Measurements from ENCODE around the gene VPS51.

DNA sequence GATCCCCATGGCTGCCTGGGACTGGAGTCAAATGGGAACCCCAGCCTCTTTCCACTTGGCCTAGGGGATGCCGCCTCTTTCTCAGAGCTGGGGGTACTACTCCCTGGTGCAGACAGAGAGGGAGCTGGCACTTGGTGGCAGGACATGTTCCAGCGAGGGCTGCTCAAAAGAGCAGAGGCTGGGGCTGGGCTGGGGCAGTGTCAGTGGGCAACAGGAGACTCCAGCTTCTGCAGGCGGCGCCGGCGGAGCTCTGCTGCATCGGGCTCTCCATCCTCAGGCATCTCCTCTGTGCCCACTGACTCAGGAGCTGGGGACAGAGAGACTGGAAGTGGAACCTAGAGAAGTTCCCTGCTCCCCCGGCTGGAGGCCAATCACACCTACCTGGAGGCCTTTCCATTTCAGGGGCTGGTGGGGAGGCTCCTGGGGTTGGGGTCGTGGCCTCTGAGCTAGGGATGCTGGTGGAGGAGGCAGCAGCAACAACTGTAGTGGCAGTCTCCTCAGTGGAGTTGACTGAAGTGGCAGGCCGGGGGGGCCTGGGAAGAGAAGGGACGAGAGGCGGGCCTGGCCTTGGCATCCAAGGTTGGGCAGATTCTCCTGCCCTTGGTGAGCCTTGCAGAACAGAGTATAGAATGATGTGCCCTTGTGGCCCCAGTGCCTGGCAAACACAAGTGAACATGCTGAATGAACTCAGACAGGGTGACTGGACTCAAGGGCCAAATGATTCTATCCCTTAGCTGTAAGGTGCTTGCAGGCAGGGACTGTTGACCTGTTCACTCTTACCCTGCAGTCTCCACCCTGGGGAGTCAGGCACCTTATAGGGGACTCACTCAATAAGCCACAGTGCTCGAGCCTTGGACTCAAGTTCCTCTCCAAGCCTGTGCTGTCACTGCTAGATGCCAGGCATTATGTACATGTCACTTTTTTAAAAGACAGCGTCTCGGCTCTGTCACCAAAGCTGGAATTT is 32.5 kb downstream of the VPS51 start:
- no peak for TF ChIP-seq SIN3A (IDR thresholded peaks at IDR 0.05; ENCODE audit: low read depth, low read length)
- TF ChIP-seq, protein P1, sequence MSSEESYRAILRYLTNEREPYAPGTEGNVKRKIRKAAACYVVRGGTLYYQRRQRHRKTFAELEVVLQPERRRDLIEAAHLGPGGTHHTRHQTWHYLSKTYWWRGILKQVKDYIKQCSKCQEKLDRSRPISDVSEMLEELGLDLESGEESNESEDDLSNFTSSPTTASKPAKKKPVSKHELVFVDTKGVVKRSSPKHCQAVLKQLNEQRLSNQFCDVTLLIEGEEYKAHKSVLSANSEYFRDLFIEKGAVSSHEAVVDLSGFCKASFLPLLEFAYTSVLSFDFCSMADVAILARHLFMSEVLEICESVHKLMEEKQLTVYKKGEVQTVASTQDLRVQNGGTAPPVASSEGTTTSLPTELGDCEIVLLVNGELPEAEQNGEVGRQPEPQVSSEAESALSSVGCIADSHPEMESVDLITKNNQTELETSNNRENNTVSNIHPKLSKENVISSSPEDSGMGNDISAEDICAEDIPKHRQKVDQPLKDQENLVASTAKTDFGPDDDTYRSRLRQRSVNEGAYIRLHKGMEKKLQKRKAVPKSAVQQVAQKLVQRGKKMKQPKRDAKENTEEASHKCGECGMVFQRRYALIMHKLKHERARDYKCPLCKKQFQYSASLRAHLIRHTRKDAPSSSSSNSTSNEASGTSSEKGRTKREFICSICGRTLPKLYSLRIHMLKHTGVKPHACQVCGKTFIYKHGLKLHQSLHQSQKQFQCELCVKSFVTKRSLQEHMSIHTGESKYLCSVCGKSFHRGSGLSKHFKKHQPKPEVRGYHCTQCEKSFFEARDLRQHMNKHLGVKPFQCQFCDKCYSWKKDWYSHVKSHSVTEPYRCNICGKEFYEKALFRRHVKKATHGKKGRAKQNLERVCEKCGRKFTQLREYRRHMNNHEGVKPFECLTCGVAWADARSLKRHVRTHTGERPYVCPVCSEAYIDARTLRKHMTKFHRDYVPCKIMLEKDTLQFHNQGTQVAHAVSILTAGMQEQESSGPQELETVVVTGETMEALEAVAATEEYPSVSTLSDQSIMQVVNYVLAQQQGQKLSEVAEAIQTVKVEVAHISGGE (CRISPR knock-in tag; IDR thresholded peaks at IDR 0.05) = no peak
- no peak for TF ChIP-seq PAX8 (IDR thresholded peaks at IDR 0.05)

Data from GM12878 (cell line).